Renal cortical epithelial cell (primary cell): ENCODE results near the gene NDST1. TPM values are rescaled to one million over a fixed set of nuclear protein-coding genes. Genes with fewer than 3 reads are reported as not detected.

Experiments used
- DNase-seq: peaks from one replicate; pipeline ENCODE4 v3.0.0-alpha.2; 2011; ENCODE audit warnings: low read depth
- total RNA-seq: library from RNA; depleted of rRNA; stranded (reverse); fragments of >200 nt; gene quantifications from 2 replicates; pipeline ENCODE4 v1.2.3, GENCODE V29; 2014

The NDST1 gene
- total RNA-seq, 1 donor from 2014 or later: 225 TPM

DNA sequence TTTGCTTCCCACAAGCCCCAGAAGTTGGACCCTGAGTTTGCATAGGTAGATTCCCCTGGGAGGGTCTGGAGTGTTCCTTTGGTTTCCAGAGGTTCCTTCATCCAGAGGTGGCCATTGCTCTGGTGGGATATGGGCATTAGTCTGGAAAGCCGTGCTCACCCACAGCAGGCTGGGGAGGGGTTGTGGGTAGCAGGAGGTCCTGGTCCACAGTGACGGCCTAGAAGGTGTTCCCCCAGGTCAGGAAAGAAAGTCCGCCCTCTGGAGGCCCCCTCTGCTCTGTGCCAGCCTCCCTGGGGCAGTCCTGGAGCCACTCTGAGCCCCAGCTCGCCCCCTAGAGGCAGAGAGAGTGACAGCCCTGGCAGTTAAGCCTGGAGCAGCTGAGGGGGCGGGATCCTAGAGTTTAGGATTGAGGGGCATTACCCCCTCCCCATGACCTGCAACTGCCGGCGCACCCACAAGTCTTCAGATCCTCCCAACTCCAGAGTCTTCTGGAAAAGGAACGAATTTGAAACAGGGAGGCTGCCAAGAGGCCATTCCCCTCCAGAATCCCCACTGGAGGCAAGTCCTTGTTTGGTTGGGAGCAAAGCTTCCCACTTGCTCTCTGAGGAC is 36.8 kb downstream of the NDST1 start:
- peak; percentile 32 for DNase-seq

DNA sequence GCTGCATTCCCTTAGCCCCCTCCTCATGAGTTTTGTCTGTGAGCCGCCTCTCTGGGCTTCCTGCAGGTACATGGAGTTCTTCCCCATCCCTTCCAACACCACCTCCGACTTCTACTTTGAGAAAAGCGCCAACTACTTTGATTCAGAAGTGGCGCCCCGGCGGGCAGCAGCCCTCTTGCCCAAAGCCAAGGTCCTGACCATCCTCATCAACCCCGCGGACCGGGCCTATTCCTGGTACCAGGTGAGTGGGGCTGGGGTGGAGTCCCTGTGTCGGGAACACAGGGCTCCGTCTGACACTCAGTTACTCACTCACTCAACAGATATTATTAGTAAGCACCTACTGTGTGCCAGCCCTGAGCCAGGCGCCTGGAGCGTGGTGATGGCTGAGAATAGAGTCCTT is 37.3 kb downstream of the NDST1 start:
- no peak for DNase-seq

DNA sequence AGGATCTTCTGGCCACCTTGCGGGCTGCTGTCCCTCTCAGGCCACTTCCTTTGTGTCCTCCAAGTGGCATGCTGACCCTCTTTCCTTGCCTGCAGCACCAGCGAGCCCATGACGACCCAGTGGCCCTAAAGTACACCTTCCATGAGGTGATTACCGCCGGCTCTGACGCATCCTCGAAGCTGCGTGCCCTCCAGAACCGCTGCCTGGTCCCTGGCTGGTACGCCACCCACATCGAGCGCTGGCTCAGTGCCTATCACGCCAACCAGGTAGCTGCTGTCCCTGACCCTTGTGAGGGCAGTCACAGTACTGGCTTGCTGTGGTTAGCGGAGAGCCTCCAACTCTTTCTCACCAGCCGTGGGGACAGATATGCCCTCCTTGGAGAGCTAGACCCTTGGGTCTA is 40.2 kb downstream of the NDST1 start:
- no peak for DNase-seq

DNA sequence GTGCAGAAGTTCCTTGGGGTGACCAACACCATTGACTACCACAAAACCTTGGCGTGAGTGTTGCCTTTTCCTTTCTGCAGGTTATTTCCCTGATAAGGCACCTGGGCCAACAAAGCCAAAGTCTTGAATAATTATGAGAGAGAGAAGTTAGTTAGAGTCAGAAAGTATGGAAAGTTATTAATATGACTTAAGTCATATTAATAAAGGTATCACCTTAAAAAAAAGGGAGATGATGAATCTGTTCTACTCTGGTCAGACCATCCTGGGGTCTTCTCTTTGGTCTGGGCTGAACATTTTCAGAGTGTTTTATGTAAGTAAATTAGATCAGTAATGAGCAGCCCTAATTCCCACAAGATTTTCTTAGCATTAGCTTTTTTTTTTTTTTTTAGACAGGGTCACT is 41.8 kb downstream of the NDST1 start:
- DNase-seq: no peak

DNA sequence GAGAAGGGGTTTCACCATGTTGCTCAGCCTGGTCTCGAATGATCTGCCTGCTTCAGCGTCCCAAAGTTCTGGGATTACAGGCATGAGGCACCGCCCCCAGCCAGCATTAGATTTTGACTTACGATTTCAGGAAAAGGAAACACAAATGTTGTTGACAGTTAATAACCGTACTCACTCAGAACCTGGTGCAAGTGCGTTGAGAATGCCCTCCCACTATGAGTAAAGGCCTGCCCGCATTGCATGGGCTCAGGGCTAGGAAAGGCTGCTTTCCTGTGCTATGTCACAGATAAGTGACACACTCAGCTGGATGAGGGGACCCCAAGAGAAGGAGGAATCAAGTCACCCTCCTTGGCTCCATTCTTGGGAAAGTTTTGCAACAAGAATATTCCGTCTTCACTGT is 42.4 kb downstream of the NDST1 start:
- no peak for DNase-seq

DNA sequence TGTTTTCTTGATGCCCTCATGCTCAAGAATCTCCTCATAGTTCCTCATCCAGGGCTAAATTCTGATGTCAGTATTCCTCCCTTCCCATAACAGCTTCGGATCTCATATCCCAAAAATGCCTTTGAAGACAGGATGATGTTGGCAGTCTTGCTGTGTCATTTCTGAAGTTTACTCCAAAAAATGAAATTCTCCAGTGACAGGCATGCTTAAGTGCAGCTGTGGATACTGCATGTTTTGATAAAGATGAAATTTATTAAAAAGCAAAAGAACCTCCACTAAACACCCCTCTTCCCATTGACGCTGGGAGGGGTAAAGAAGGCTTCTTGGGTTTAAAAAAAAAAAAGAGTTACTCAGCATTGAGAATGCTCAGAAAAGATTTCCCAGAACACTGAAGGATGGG is 43.1 kb downstream of the NDST1 start:
- no peak for DNase-seq

DNA sequence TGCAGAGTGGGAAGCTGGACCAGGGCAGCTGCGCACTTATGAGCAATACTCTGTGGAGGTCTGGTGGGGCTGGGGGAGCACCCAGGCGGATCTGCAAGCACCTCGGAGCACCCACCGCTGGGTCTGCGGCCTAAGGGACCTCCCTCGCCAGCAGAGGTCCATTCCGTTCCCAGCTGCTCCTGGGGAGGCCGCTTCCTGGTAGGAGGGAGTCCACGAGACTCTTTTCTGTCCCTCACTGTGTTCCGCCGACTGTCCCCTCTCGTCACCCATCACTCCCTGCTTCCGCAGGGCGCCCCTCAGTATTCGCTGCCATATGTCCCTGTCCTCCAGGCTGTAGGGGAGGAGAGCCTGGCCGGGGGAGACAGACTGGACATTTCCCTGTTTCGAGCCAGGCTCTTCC is 45.5 kb downstream of the NDST1 start:
- DNase-seq: no peak

DNA sequence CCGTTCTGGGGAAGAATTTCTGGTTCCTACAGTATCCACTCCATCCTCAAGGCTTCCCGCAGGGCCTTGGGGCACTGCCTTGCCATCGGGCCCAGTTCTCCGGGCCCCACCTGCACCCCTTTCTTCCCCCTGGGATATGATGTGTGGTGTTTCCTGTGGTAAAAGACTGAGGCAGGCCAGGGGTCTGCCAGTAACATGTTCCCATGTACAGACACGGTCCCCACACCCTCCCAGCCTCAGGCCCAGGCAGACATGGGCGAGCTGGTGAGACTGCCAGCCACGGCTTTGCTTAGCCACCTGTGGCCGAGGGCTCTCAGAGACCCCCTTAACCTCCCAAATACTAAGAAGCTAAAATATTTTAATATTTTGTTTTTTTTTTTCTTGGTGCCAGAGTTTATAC is 46.0 kb downstream of the NDST1 start:
- DNase-seq: no peak

DNA sequence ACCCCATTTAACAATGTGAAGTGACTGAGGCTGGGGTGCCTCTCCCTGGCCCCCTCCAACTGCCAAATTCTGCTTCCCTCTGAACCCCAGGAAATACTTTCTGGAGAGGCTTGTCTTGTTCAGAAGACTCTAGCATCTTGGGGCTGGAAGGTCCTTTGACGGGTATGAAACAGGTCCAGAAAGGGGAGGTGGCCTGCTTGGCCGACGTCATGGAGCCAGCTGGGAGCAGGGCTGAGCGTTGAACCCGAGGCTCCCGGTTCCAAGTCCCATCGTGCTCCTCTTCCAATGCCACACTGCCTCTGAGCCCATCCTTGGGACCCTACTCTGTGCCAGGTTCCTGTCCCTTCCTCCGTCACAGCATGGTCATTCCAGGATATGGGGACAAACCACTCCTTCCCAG is 46.9 kb downstream of the NDST1 start:
- no peak for DNase-seq

DNA sequence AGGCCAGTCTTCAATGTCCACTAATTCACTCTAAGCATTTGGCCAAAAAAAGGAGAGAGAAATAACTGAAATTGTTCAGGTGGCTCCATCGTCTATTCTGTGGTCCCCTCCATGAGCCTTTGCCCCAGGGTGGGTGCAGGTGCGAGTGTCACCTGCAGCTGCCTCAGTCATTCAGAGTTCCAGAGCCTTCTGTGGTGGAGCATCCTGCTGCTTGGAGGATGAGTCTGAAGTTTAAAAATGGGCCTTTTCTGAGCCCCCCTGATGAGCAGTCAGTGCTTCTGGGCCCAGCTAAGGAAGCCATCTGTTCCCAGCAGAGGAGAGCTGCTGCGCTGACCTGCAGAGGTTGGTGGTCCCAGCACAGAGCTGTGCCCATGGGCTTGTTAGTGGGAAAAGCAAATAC is 48.2 kb downstream of the NDST1 start:
- no peak for DNase-seq

DNA sequence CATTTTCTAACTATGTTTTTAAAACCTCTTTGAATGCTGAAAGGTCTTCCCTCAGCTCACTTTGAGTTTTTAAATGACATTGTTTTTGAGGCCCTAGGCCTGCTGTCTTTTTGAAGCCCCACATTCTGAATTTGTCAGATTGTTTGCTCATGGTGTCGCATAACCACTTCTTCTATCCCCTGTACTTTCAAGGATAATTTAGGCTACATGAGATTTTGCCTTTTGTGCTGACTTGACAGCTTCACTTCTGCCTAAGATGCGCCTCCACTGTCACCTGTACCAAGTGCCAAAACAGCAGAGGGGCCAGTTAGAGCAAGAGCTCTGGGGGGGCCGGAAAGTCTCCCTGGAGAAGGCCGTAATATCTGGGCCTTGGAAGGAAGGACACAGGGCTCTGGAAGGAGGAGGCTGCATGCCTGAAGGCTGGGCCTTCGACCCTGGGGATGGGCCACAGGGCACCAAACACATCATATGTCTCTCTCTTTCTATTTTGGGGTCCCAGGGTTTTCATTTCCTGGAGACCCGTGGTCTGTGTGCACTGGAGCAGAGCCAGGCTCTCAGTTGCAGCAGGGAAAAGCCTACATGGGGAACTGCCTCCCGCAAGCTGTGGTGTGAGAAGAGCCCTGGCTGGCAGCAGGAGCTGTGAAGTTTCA is 49.1 kb downstream of the NDST1 start:
- no peak for DNase-seq

DNA sequence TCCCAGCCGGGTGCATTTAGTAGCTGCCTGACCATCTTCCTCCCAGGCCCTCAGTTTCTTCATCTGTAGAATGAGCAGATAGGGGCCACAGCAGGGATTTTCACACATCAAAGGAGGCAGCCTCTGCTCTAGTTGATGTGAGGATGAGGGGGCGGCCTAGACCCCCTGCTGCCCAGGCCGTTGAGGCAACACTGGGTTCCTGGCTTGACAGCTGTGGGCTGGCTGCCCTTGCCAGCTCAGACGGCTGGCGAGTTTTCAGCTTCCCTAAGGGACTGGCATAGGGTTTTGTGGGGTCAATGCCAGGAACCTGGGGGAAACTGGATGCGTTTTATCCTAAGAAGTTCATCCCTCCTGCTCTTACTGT is 49.6 kb downstream of the NDST1 start:
- DNase-seq: no peak

DNA sequence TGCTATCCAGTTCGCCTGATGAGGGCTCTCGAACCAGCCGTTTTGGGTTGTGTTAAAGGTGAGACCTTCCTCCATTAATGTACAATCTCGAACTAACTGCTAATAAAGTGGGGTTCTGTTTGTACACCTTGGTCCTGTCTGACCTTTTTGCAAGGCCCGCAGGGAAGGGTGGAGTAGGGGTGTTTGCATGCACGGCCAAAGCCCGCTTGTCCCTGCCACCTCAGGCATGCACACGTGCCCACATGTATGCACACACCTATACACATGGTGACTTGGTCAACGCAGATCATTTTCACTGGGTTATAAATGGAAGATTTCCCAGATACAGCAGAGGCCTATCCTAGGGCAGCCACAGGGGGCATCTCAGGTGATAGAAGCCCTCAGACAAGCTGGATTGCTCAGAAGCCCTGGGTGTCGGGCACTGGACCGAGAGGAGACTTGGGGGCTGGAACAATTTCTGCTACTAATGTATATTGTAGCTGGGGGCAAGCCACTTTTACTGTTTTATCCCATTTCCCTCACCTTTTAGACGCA is 50.2 kb downstream of the NDST1 start:
- DNase-seq: no peak

DNA sequence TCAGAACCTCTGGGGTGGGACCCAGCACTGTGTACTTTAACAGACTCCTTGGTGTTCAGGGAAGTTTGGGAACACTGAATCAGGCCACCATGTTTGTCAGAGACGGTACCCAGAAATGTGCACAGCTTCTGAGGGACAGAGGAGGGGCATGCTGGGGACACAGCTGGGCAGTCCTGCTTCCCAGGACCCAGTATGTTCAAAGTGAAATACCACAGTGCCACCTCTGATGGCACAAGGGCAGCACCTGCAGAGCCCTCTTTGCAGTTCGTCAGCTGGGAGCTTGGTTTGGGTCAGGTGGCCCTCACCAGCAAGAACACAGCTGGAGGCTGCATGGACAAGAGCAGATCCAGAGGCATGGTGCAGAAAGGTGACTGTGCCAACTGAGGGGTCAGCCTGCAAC is 51.2 kb downstream of the NDST1 start:
- no peak for DNase-seq

DNA sequence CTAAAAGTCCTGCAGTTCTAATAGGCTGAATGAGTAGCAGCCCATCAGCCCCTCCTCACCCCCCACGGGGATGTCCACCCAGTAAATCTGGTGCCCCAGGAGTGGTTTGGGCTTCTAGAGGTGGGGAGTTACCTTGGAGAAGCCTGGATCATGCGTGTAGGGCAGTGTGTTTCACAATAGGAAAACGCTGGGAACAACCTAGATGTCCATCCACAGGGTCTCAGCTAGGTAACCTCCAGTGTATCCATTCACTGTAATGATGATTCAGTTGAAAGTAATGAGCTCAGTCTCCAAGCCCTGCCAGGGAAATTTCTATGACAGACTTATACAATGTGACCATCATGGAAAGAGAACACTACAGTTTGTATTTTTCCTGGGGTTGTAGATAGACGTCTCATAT is 51.8 kb downstream of the NDST1 start:
- DNase-seq: peak; percentile 68

DNA sequence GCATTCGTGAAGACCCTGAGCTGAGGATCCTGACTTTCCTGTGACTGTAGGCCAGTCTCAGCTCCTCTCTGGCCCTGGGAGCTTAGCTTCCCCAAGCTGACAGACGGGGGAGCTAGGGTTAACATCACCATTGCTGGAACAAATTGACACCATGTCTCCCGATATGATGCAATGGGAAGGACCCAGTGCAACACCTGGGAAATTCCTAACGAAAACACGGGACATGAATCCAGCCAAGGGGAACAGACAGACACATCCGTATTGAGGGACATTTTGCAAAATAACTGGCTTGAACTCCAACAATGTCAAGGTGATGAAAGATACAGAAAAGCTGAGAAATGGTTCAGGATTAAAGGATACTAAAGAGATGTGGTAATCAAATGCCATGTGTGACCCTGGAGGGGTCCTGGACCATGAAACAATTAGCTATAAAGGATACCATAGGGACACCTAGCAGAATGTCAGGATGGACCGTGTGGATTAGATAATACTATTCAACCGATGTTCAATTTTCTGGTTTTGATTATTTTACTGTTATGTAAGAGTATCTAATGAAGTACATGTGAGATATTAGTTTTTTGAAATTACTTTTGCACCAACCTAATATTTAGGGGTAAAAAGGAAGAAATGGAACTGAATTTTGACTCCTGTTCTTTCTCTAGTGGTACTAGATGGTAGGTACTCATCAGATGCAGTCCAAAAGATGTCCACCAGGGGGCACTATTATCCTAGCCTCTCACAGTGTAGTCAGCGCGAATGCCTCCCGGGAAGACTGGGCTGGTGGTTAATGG is 52.7 kb downstream of the NDST1 start:
- peak; percentile 75 for DNase-seq

DNA sequence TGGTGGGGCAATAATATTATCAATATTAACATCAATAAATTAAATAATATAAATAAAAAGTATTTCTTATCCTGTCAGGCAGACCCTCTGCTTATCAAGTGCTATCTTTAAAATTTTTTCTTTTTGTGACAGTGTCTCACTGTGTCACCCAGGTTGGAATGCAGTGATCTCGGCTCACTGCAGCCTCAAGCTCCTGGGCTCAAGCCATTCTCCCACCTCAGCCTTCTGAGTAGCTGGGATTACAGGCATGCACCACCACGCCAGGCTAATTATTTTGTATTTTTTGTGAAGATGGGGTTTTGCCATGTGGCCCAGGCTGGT is 53.2 kb downstream of the NDST1 start:
- DNase-seq: no peak

DNA sequence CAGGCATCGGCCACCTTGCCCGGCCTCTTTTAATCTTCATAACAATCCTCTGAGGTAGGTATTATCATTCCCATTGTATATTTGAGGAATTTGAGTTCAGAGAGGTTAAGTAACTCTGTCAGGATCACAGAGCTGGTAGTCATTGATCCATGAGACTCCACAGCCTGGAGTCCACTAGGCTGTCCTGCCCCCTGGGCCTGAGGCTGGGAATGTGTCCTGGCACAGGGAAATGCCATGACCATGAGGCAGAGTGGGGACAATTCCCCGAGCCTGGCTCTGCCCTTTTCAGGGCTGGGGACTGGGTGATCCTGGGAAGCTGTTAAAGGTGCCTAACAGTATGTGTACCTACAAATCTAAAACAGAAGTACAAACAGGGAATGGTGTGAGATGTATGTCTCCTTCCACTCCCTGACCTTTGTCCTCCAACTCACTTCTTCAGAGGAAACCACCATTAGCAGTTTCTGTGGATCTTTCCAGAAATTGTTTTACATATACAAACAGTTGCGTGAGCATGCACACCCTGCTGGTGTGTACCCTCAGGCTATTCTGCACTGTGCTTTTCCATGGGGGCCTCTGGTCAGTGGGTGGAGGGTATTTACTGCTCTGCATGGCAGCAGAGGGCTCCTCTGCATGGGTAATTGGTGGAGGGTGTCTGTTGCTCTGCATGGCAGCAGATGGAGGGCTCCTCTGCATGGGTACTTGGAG is 53.8 kb downstream of the NDST1 start:
- no peak for DNase-seq

DNA sequence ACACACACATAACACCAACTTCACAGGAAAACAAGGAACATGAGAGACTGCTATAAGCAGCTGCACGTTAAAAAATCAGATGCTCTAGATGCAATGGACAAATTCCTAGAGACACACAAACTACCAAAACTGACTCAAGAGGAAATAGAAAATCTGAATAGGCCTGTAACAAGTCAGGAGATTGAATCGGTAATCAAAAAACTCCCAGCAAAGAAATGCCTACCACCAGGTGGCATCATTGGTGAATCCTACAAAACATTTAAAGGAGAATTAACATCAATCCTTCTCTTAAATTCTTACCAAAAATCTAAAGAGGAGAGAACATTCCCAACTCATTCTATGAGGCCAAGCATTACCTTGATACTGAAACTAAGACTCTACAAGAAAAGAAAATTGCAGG is 54.9 kb downstream of the NDST1 start:
- peak; percentile 58 for DNase-seq

DNA sequence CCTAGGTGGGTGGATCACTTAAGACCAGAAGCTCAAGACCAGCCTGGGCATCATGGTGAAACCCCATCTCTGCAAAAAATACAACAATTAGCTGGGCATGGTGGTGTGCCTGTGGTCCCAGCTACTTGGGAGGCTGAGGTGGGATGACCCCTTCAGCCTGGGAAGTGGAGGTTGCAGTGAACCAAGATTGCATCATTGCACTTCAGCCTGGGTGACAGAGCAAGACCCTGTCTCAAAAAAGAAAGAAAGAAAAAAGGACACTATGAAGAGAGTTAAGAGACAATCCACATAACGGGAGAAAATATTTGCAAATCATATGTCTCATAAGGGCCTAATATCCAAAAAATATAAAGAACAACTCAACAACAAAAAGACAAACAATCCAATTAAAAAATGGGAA is 57.9 kb downstream of the NDST1 start:
- DNase-seq: no peak

DNA sequence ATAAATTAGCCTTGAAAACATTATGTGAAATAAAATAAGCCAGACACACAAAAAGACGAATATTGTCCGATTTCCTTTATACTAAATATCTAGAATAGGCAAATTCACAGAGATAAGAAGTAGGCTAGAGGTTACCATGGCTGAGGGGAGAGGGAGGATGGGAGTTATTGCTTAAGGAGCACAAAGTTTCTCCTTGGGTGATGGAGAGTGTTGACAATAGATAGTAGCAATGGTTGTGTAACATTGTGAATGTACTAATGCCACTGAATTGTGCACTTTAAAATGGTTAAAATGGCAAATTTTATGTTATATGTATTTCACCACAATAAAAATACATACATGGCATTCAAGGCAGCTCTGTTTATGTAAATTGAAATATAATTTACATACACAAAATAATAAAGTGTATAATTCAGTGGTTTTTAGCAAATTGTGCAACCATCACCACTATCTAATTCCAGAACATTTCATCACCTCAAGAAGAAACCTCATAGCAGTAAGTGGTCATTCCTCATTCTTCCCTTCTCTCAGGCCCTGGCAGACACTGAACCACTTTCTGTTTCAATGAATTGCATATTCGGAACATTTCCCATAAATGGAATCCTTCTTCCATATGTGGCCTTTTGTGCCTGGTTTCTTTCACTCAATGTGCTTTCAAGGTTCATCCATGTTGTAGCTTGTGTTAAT is 59.2 kb downstream of the NDST1 start:
- peak; percentile 82 for DNase-seq

DNA sequence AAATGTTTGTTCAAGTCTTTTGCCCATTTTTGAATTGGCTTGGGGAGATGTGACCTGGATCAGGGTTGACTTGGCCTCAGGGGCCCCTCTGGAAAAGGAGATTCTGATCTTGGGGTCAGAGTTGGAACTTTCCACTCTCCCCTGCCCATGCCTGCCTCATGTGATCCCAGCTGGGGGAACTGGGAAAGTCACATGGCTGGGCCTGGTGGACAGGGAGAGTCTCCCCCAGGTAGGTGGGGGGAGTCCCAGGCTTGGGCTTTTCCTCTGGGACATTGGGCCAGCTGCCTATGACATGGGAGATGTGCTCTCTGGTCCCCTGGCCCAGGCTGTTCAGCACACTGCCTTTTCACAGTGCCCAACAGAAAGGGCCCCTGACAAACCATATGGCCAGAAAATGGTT is 60.7 kb downstream of the NDST1 start:
- no peak for DNase-seq
